ENCODE measurements around the gene R3HCC1L.

DNA sequence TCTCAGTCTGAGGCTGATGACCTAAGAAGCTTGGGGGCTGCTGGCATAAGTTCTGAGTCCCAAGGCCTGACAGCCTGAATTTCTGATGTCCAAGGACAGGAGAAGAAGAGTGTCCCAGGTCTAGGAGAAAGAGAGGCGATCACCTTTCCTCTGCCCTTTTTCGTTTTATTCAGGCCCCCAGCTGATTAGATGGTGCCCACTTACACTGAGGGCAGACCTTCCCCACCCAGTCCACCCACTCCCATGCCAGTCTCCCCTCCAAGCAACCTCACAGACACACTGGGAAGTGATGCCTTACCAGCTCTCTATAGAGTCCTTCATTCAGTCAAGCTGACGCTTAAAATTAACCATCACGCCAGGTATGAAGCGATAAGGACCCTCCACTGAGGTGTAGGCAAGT lies 152.9 kb downstream of the R3HCC1L start:
- TF ChIP-seq KLF10 (CRISPR knock-in tag; IDR thresholded peaks at IDR 0.05) (no peak), HNRNPK (IDR thresholded peaks at IDR 0.05; ENCODE audit: low read depth, low read length, poor library complexity, severe bottlenecking) (no peak), CHCHD3 (CRISPR knock-in tag; IDR thresholded peaks at IDR 0.05) (no peak), SMC3 (conservative IDR thresholded peaks at IDR 0.05; ENCODE audit: insufficient read depth, low read depth, low read length) (no peak), ZFP36 (IDR thresholded peaks at IDR 0.05; ENCODE audit: low read depth, low read length, partially characterized antibody) (no peak), BRCA1 (IDR thresholded peaks at IDR 0.05) (no peak), BRCA1 (CRISPR knock-in tag; IDR thresholded peaks at IDR 0.05) (no peak), CBFB (CRISPR knock-in tag; IDR thresholded peaks at IDR 0.05) (no peak), POLR2G (IDR thresholded peaks at IDR 0.05; ENCODE audit: low read depth, low read length) (no peak), KLF1 (tag; IDR thresholded peaks at IDR 0.05) (no peak), NFATC3 (IDR thresholded peaks at IDR 0.05) (no peak)
- TF ChIP-seq, protein P1, sequence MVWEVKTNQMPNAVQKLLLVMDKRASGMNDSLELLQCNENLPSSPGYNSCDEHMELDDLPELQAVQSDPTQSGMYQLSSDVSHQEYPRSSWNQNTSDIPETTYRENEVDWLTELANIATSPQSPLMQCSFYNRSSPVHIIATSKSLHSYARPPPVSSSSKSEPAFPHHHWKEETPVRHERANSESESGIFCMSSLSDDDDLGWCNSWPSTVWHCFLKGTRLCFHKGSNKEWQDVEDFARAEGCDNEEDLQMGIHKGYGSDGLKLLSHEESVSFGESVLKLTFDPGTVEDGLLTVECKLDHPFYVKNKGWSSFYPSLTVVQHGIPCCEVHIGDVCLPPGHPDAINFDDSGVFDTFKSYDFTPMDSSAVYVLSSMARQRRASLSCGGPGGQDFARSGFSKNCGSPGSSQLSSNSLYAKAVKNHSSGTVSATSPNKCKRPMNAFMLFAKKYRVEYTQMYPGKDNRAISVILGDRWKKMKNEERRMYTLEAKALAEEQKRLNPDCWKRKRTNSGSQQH (CRISPR knock-in tag; IDR thresholded peaks at IDR 0.05) = no peak
- TF ChIP-seq, protein P2, sequence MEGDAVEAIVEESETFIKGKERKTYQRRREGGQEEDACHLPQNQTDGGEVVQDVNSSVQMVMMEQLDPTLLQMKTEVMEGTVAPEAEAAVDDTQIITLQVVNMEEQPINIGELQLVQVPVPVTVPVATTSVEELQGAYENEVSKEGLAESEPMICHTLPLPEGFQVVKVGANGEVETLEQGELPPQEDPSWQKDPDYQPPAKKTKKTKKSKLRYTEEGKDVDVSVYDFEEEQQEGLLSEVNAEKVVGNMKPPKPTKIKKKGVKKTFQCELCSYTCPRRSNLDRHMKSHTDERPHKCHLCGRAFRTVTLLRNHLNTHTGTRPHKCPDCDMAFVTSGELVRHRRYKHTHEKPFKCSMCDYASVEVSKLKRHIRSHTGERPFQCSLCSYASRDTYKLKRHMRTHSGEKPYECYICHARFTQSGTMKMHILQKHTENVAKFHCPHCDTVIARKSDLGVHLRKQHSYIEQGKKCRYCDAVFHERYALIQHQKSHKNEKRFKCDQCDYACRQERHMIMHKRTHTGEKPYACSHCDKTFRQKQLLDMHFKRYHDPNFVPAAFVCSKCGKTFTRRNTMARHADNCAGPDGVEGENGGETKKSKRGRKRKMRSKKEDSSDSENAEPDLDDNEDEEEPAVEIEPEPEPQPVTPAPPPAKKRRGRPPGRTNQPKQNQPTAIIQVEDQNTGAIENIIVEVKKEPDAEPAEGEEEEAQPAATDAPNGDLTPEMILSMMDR (IDR thresholded peaks at IDR 0.05 in 2 of 3, conservative IDR thresholded peaks at IDR 0.05 in 1 of 3; ENCODE audit: insufficient read depth in 2 of 3, low read depth in 1 of 3, low read length in 3 of 3) = no peak
- TF ChIP-seq, protein P3, sequence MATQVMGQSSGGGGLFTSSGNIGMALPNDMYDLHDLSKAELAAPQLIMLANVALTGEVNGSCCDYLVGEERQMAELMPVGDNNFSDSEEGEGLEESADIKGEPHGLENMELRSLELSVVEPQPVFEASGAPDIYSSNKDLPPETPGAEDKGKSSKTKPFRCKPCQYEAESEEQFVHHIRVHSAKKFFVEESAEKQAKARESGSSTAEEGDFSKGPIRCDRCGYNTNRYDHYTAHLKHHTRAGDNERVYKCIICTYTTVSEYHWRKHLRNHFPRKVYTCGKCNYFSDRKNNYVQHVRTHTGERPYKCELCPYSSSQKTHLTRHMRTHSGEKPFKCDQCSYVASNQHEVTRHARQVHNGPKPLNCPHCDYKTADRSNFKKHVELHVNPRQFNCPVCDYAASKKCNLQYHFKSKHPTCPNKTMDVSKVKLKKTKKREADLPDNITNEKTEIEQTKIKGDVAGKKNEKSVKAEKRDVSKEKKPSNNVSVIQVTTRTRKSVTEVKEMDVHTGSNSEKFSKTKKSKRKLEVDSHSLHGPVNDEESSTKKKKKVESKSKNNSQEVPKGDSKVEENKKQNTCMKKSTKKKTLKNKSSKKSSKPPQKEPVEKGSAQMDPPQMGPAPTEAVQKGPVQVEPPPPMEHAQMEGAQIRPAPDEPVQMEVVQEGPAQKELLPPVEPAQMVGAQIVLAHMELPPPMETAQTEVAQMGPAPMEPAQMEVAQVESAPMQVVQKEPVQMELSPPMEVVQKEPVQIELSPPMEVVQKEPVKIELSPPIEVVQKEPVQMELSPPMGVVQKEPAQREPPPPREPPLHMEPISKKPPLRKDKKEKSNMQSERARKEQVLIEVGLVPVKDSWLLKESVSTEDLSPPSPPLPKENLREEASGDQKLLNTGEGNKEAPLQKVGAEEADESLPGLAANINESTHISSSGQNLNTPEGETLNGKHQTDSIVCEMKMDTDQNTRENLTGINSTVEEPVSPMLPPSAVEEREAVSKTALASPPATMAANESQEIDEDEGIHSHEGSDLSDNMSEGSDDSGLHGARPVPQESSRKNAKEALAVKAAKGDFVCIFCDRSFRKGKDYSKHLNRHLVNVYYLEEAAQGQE (IDR thresholded peaks at IDR 0.05; ENCODE audit: borderline replicate concordance) = no peak
- TF ChIP-seq, protein P3 (CRISPR knock-in tag; IDR thresholded peaks at IDR 0.05; ENCODE audit: low read depth) = no peak
- TF ChIP-seq, protein P4, sequence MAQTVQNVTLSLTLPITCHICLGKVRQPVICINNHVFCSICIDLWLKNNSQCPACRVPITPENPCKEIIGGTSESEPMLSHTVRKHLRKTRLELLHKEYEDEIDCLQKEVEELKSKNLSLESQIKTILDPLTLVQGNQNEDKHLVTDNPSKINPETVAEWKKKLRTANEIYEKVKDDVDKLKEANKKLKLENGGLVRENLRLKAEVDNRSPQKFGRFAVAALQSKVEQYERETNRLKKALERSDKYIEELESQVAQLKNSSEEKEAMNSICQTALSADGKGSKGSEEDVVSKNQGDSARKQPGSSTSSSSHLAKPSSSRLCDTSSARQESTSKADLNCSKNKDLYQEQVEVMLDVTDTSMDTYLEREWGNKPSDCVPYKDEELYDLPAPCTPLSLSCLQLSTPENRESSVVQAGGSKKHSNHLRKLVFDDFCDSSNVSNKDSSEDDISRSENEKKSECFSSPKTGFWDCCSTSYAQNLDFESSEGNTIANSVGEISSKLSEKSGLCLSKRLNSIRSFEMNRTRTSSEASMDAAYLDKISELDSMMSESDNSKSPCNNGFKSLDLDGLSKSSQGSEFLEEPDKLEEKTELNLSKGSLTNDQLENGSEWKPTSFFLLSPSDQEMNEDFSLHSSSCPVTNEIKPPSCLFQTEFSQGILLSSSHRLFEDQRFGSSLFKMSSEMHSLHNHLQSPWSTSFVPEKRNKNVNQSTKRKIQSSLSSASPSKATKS (CRISPR knock-in tag; IDR thresholded peaks at IDR 0.05) = no peak
